Measurements from ENCODE around the gene FAM111A. TPM values are rescaled to one million over a fixed set of nuclear protein-coding genes. Genes with fewer than 3 reads are reported as not detected.

The FAM111A gene
- polyA plus RNA-seq, 3 donors = 34.6 to 101 (median 55.7) TPM

- Mint-ChIP-seq H3K27me3 (ENCODE audit: low read depth in 3 of 3) (peaks cover 0 to 1% (median 0%) of the 10 kb centered on the region in 3 donors), H3K4me3 (no peak overlapping the region), H3K9me3 (no peaks in the 10 kb centered on the region), H3K27ac (peak overlapping the region in 3 of 7 donors; percentile 2 to 50 (median 24)), H3K4me1 (peaks cover 36% of the 10 kb centered on the region), H3K36me3 (peaks cover 17 to 36% of the 10 kb centered on the region in 2 donors)
- Histone ChIP-seq H3K9ac (ENCODE audit: insufficient read depth, low read length, poor library complexity, severe bottlenecking) (no peak overlapping the region), H2AFZ (ENCODE audit: insufficient read depth, low read depth, low read length, poor library complexity, severe bottlenecking) (no peak overlapping the region), H3K4me3 (replicated peaks in 1 of 3; ENCODE audit: low read depth in 2 of 3, low read length in 3 of 3) (no peak overlapping the region), H3K27me3 (ENCODE audit: control insufficient read depth in 2 of 2, insufficient read depth in 2 of 2, low read length in 2 of 2) (no peaks in the 10 kb centered on the region), H3K27ac (ENCODE audit: low read depth in 1 of 2, low read length in 2 of 2) (no peak overlapping the region), H3K9me3 (replicated peaks in 1 of 2; ENCODE audit: control insufficient read depth in 1 of 2, insufficient read depth in 1 of 2, low read length in 2 of 2) (no peaks in the 10 kb centered on the region), H3K79me2 (ENCODE audit: insufficient read depth, low read length) (peaks cover 55% of the 10 kb centered on the region), H3K36me3 (replicated peaks in 1 of 2; ENCODE audit: control insufficient read depth in 1 of 2, insufficient read depth in 2 of 2, low read length in 2 of 2) (peaks cover 15 to 39% of the 10 kb centered on the region in 2 donors), H3K4me2 (replicated peaks; ENCODE audit: extremely low read depth, low read length, poor library complexity, severe bottlenecking) (no peak overlapping the region), H3K4me1 (ENCODE audit: control insufficient read depth in 1 of 2, insufficient read depth in 2 of 2, low read length in 2 of 2) (peaks cover 20 to 31% of the 10 kb centered on the region in 2 donors), H4K20me1 (ENCODE audit: insufficient read depth, low read length) (no peaks in the 10 kb centered on the region)
- DNase-seq = no peak
- TF ChIP-seq CTCF (IDR thresholded peaks at IDR 0.05) = no peak
- intact Hi-C loops (cut with micrococcal nuclease) = loop anchor here (5.0 to 10.0 kb wide), 2 partner anchors 57 to 200 kb away; no protein-coding TSS in a partner anchor
- WGBS (ENCODE audit: insufficient coverage) = 94% methylated on average over 2 of the region's 5 CpGs
These were observed 12.0 kb downstream of the FAM111A start for GRCh38 chr11:59154610-59155009.

GRCh38 chr11:59157433-59157832, 14.8 kb downstream of the FAM111A start:
- peaks cover 27% of the 10 kb centered on the region for H3K79me2 ChIP-seq (ENCODE audit: insufficient read depth, low read length)
- H4K20me1 ChIP-seq (ENCODE audit: insufficient read depth, low read length) = no peaks in the 10 kb centered on the region
- peak in 1 of 3 donors; percentile 37 for DNase-seq
- Mint-ChIP-seq H3K4me1 (peaks cover 23% of the 10 kb centered on the region), H3K9me3 (peaks cover 0 to 2% (median 0%) of the 10 kb centered on the region in 7 donors), H3K27me3 (ENCODE audit: low read depth in 3 of 3) (no peaks in the 10 kb centered on the region), H3K36me3 (peaks cover 3 to 15% of the 10 kb centered on the region in 2 donors), H3K27ac (peak overlapping the region in 4 of 7 donors; percentile 35 to 71 (median 47)), H3K4me3 (no peak overlapping the region)
- intact Hi-C loops (cut with micrococcal nuclease) = loop anchor here (5.0 to 10.0 kb wide), 2 partner anchors 60 to 203 kb away; no protein-coding TSS in a partner anchor
- peaks cover 0 to 14% of the 10 kb centered on the region in 2 donors for H3K36me3 ChIP-seq (replicated peaks in 1 of 2; ENCODE audit: control insufficient read depth in 1 of 2, insufficient read depth in 2 of 2, low read length in 2 of 2)
- H3K4me3 ChIP-seq (replicated peaks in 1 of 3; ENCODE audit: low read depth in 2 of 3, low read length in 3 of 3) = no peak overlapping the region
- no peaks in the 10 kb centered on the region for H3K9me3 ChIP-seq (replicated peaks in 1 of 2; ENCODE audit: control insufficient read depth in 1 of 2, insufficient read depth in 1 of 2, low read length in 2 of 2)
- H3K27ac ChIP-seq (ENCODE audit: low read depth in 1 of 2, low read length in 2 of 2) = peak overlapping the region in 1 of 2 donors; percentile 51
- no peak overlapping the region for H3K9ac ChIP-seq (ENCODE audit: insufficient read depth, low read length, poor library complexity, severe bottlenecking)
- WGBS (ENCODE audit: insufficient coverage) = 0% methylated on average over 1 of the region's 3 CpGs
- TF ChIP-seq CTCF (IDR thresholded peaks at IDR 0.05) = no peak
- no peaks in the 10 kb centered on the region for H3K27me3 ChIP-seq (ENCODE audit: control insufficient read depth in 2 of 2, insufficient read depth in 2 of 2, low read length in 2 of 2)
- peak overlapping the region; percentile 77 for H2AFZ ChIP-seq (ENCODE audit: insufficient read depth, low read depth, low read length, poor library complexity, severe bottlenecking)
- H3K4me2 ChIP-seq (replicated peaks; ENCODE audit: extremely low read depth, low read length, poor library complexity, severe bottlenecking) = no peak overlapping the region
- H3K4me1 ChIP-seq (ENCODE audit: control insufficient read depth in 1 of 2, insufficient read depth in 2 of 2, low read length in 2 of 2) = peaks cover 14 to 24% of the 10 kb centered on the region in 2 donors

Measured in CD14-positive monocyte (primary cell).